ENCODE results near the gene TAP2.
A peak's percentile ranks its signal among the peaks of the same experiment; 100 is the strongest.

Gene TAP2

DNA sequence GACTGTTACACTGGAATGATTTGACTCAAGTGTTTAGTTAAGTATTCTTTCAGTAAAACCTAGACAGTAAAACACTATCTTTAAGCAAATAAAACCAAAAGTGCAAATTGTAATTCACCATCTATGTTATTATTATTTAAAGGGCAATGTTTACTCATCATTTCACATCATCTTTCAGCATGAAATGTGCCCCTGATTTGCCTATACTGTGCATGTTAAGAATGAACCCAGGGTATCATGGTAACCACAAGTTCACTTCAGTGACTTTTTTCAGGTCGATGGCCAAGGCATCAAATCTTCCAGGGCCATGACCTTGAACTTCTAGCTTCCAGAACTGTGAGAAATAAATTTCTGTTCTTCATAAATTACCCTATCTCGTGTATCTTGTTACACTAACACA, 19.7 kb downstream of the TAP2 start:
- TF ChIP-seq BACH2 (CRISPR knock-in tag; IDR thresholded peaks at IDR 0.05; ENCODE audit: borderline replicate concordance) (no peak), CSDC2 (CRISPR knock-in tag; IDR thresholded peaks at IDR 0.05) (no peak), GLIS3 (CRISPR knock-in tag; IDR thresholded peaks at IDR 0.05) (no peak), ZNF70 (CRISPR knock-in tag; IDR thresholded peaks at IDR 0.05) (no peak), PPARA (CRISPR knock-in tag; IDR thresholded peaks at IDR 0.05; ENCODE audit: borderline replicate concordance) (no peak), OSR1 (CRISPR knock-in tag; IDR thresholded peaks at IDR 0.05) (no peak), ESRRG (CRISPR knock-in tag; IDR thresholded peaks at IDR 0.05) (no peak), ZFP3 (CRISPR knock-in tag; IDR thresholded peaks at IDR 0.05) (no peak), TSHZ2 (CRISPR knock-in tag; IDR thresholded peaks at IDR 0.05) (no peak), TOX (CRISPR knock-in tag; IDR thresholded peaks at IDR 0.05; ENCODE audit: borderline replicate concordance) (no peak), ISL1 (CRISPR knock-in tag; IDR thresholded peaks at IDR 0.05) (no peak), TCF4 (CRISPR knock-in tag; IDR thresholded peaks at IDR 0.05; ENCODE audit: borderline replicate concordance) (no peak), ZC3H10 (CRISPR knock-in tag; IDR thresholded peaks at IDR 0.05) (no peak), ZNF565 (CRISPR knock-in tag; conservative IDR thresholded peaks at IDR 0.05; ENCODE audit: low read depth) (no peak), ARNTL (CRISPR knock-in tag; IDR thresholded peaks at IDR 0.05; ENCODE audit: borderline replicate concordance, low read depth) (no peak)
- TF ChIP-seq, protein P1, sequence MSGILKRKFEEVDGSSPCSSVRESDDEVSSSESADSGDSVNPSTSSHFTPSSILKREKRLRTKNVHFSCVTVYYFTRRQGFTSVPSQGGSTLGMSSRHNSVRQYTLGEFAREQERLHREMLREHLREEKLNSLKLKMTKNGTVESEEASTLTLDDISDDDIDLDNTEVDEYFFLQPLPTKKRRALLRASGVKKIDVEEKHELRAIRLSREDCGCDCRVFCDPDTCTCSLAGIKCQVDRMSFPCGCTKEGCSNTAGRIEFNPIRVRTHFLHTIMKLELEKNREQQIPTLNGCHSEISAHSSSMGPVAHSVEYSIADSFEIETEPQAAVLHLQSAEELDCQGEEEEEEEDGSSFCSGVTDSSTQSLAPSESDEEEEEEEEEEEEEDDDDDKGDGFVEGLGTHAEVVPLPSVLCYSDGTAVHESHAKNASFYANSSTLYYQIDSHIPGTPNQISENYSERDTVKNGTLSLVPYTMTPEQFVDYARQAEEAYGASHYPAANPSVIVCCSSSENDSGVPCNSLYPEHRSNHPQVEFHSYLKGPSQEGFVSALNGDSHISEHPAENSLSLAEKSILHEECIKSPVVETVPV (CRISPR knock-in tag; IDR thresholded peaks at IDR 0.05) = no peak
- TF ChIP-seq, protein P2, sequence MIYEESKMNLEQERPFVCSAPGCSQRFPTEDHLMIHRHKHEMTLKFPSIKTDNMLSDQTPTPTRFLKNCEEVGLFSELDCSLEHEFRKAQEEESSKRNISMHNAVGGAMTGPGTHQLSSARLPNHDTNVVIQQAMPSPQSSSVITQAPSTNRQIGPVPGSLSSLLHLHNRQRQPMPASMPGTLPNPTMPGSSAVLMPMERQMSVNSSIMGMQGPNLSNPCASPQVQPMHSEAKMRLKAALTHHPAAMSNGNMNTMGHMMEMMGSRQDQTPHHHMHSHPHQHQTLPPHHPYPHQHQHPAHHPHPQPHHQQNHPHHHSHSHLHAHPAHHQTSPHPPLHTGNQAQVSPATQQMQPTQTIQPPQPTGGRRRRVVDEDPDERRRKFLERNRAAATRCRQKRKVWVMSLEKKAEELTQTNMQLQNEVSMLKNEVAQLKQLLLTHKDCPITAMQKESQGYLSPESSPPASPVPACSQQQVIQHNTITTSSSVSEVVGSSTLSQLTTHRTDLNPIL (CRISPR knock-in tag; IDR thresholded peaks at IDR 0.05; ENCODE audit: low read depth) = no peak
- TF ChIP-seq, protein P3, sequence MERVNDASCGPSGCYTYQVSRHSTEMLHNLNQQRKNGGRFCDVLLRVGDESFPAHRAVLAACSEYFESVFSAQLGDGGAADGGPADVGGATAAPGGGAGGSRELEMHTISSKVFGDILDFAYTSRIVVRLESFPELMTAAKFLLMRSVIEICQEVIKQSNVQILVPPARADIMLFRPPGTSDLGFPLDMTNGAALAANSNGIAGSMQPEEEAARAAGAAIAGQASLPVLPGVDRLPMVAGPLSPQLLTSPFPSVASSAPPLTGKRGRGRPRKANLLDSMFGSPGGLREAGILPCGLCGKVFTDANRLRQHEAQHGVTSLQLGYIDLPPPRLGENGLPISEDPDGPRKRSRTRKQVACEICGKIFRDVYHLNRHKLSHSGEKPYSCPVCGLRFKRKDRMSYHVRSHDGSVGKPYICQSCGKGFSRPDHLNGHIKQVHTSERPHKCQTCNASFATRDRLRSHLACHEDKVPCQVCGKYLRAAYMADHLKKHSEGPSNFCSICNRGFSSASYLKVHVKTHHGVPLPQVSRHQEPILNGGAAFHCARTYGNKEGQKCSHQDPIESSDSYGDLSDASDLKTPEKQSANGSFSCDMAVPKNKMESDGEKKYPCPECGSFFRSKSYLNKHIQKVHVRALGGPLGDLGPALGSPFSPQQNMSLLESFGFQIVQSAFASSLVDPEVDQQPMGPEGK (CRISPR knock-in tag; IDR thresholded peaks at IDR 0.05; ENCODE audit: borderline replicate concordance) = no peak
- TF ChIP-seq, protein P4, sequence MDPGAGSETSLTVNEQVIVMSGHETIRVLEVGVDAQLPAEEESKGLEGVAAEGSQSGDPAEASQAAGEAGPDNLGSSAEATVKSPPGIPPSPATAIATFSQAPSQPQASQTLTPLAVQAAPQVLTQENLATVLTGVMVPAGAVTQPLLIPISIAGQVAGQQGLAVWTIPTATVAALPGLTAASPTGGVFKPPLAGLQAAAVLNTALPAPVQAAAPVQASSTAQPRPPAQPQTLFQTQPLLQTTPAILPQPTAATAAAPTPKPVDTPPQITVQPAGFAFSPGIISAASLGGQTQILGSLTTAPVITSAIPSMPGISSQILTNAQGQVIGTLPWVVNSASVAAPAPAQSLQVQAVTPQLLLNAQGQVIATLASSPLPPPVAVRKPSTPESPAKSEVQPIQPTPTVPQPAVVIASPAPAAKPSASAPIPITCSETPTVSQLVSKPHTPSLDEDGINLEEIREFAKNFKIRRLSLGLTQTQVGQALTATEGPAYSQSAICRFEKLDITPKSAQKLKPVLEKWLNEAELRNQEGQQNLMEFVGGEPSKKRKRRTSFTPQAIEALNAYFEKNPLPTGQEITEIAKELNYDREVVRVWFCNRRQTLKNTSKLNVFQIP (CRISPR knock-in tag; IDR thresholded peaks at IDR 0.05; ENCODE audit: borderline replicate concordance, low read depth) = no peak

GRCh38 chr6:32816746-32817204, 21.8 kb downstream of the TAP2 start, which contains the start of gene HLA-DOB:
Gene HLA-DOB, minus strand, starts transcription at chr6:32817002. Its CDS starts 51 bp downstream, at chr6:32816951.
- peak; percentile 85 for ATAC-seq
- TF ChIP-seq, protein P2 (CRISPR knock-in tag; IDR thresholded peaks at IDR 0.05; ENCODE audit: low read depth) = no peak
- TF ChIP-seq ZFP3 (CRISPR knock-in tag; IDR thresholded peaks at IDR 0.05) (no peak), RARB (CRISPR knock-in tag; IDR thresholded peaks at IDR 0.05) (no peak)

More for the DNA sequence above, 19.7 kb downstream of the TAP2 start:
- no peak for ATAC-seq

DNA sequence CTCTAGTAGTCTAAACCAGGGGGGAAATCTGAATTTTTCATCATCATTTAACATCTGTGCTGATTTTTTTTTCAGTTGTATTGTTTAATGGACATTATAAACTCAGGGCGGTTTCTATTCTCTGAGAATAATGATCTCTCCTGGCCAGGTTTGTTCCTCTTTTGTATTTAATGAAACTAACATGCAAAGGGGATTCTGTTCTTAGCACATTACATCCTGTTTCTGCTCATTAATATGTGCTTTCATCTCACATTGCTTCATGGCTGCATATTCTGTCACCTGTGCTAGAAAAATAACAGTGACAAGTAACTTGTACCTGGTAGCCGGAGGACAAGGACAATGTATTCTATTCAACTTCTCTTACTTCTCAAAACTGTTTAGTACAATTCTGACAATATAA, 22.5 kb downstream of the TAP2 start:
- no peak for ATAC-seq
- TF ChIP-seq TOX (CRISPR knock-in tag; IDR thresholded peaks at IDR 0.05; ENCODE audit: borderline replicate concordance) = no peak
- TF ChIP-seq ARNTL (CRISPR knock-in tag; IDR thresholded peaks at IDR 0.05; ENCODE audit: borderline replicate concordance, low read depth) = no peak
- TF ChIP-seq ZFP3 (CRISPR knock-in tag; IDR thresholded peaks at IDR 0.05) = no peak
- TF ChIP-seq TCF4 (CRISPR knock-in tag; IDR thresholded peaks at IDR 0.05; ENCODE audit: borderline replicate concordance) = no peak
- TF ChIP-seq RARB (CRISPR knock-in tag; IDR thresholded peaks at IDR 0.05) = no peak
